Activated T-cell treated with anti-CD3 and anti-CD28 coated beads, Interleukin-2, amount 50 U/mL, for 24 hours (primary cell): ENCODE measurements around the gene SCTR.
A peak's percentile ranks its signal among the peaks of the same experiment; 100 is the strongest.

Experiments used
- DNase-seq: peaks from one replicate; pipeline ENCODE4 v3.0.0-alpha.2; 2020
- H3K27ac Mint-ChIP-seq: 2 replicates; pipeline ENCODE4 v1.8.0; 2020; ENCODE audit warnings: mild to moderate bottlenecking, mixed read lengths
- H3K27me3 Mint-ChIP-seq: 2 replicates; pipeline ENCODE4 v1.8.0; 2020; ENCODE audit warnings: mixed read lengths
- H3K36me3 Mint-ChIP-seq: 2 replicates; pipeline ENCODE4 v1.8.0; 2020; ENCODE audit warnings: low read depth, mixed read lengths
- H3K4me1 Mint-ChIP-seq: 2 replicates; pipeline ENCODE4 v1.8.0; 2020; ENCODE audit warnings: low read depth, mixed read lengths
- H3K4me3 Mint-ChIP-seq: 2 replicates; pipeline ENCODE4 v1.8.0; 2020; ENCODE audit warnings: mild to moderate bottlenecking, moderate library complexity, mixed read lengths
- H3K9me3 Mint-ChIP-seq: 2 replicates; pipeline ENCODE4 v1.8.0; 2020; ENCODE audit warnings: mixed read lengths

SCTR gene

DNA sequence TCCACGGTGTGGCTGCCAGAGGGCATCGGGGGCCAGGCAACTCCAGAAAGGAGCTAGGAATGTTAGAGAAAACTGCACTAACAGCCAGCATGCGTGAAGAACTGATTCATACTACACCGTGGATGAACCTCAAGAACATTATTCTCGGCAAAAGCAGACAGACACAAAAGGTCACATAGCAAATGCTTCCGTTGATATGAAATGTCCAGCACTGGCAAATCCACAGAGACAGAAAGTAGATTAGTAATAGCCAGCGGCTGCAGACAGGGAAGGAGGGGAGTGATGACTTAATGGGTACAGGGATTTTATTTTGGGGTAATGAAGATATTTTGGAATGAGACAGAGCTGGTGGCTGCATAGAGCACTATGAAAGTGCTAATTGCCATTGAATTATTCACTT is 37.4 kb downstream of the SCTR start:
- no peak for DNase-seq
- H3K9me3 Mint-ChIP-seq: no peaks in the 10 kb centered on the region
- no peak overlapping the region for H3K27ac Mint-ChIP-seq
- H3K27me3 Mint-ChIP-seq: peaks cover 7% of the 10 kb centered on the region
- H3K4me3 Mint-ChIP-seq: no peak overlapping the region
- H3K36me3 Mint-ChIP-seq: no peaks in the 10 kb centered on the region
- no peaks in the 10 kb centered on the region for H3K4me1 Mint-ChIP-seq

DNA sequence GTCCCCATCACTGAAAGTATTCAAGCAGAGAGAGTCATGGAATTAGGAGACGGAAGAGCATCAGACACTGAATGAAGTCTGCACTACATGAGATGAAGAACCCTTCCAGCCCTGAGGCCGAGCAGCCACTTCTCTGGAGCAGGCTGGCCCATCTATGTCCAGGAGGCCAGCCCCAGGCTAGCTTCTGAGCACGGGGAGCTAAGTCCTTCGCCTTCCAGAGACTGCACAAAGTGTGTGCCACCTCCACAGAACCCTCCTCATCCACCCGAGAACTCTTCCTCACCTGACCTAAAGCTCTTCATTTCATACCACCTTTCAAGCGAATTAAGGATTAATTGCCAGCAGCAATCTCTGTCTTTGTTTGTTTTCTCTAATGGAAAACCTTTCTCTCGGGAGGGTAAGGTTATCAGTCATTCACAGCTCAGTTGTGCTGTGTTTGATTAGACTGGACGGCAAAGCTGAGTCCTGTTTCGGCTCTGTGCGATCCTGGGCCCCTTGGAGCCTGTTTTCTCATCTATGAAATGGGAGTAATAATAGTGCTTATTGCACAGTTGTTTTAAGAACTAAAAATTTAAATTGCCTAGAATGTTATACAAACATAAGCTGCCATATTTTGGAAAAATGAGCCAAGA is 38.0 kb downstream of the SCTR start:
- Mint-ChIP-seq H3K4me1 (no peaks in the 10 kb centered on the region), H3K36me3 (no peaks in the 10 kb centered on the region), H3K9me3 (no peaks in the 10 kb centered on the region), H3K4me3 (no peak overlapping the region), H3K27ac (no peak overlapping the region), H3K27me3 (peaks cover 7% of the 10 kb centered on the region)
- DNase-seq: no peak

DNA sequence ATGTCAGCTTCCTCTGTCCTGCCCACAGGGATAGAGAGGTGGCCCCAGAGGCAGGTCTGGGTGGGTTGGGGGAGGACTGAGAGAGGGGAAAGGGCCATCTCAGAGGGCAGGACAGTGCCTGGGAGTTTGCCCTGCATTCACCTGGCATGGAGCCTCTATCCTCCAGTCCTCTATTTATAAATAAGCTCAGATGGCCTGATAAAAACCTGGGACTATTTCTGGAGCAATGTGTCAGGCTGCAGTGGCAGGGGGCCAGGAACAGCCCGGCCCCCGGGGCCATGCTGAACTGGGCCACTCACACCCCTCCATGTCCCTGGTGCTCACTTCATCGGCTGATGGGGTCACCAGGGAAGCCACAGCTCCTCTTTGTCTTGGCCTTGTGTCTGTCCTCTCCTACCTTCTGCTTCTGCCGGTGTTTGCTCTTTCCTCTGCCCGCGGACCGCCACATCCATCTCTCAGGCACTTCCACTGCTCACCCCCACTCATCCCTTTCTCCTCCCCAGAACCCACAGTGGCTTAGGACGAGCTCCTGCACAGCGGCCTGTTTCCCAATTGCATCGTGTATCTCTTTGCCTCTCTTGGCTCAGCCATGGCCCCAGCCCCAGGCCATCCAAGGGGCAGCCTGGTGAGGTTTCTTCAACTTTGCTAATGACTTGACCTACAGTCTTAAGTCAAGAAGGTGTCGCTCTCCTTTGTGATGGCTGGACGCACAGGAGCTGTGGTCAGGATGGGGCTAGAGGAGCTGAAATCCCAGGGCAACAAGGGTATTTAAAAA is 38.8 kb downstream of the SCTR start:
- Mint-ChIP-seq H3K4me3 (no peak overlapping the region), H3K27me3 (peaks cover 7% of the 10 kb centered on the region), H3K36me3 (no peaks in the 10 kb centered on the region), H3K9me3 (no peaks in the 10 kb centered on the region), H3K4me1 (no peaks in the 10 kb centered on the region), H3K27ac (no peak overlapping the region)
- no peak for DNase-seq

DNA sequence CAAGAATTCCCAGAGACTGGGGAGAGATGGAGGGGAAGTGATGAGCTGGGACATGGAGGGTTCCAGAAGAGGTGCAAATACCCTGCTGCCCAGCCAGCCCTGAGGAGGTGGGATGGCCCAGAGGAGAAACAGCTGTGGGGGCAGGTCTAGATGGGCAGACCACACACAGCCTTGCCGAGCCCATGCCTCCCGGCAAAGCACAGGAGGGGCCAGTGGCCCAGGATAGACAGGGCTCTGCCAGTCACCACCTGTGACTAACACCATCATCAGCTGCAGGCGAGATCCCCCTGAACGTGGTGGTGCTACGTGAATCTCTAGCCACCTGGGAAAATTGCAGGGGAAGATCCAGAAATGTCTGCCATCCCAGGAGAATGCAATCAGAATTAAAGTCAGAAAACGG is 39.4 kb downstream of the SCTR start:
- Mint-ChIP-seq H3K27me3 (peaks cover 7% of the 10 kb centered on the region), H3K27ac (no peak overlapping the region), H3K9me3 (no peaks in the 10 kb centered on the region), H3K36me3 (no peaks in the 10 kb centered on the region), H3K4me1 (no peaks in the 10 kb centered on the region), H3K4me3 (no peak overlapping the region)
- no peak for DNase-seq

DNA sequence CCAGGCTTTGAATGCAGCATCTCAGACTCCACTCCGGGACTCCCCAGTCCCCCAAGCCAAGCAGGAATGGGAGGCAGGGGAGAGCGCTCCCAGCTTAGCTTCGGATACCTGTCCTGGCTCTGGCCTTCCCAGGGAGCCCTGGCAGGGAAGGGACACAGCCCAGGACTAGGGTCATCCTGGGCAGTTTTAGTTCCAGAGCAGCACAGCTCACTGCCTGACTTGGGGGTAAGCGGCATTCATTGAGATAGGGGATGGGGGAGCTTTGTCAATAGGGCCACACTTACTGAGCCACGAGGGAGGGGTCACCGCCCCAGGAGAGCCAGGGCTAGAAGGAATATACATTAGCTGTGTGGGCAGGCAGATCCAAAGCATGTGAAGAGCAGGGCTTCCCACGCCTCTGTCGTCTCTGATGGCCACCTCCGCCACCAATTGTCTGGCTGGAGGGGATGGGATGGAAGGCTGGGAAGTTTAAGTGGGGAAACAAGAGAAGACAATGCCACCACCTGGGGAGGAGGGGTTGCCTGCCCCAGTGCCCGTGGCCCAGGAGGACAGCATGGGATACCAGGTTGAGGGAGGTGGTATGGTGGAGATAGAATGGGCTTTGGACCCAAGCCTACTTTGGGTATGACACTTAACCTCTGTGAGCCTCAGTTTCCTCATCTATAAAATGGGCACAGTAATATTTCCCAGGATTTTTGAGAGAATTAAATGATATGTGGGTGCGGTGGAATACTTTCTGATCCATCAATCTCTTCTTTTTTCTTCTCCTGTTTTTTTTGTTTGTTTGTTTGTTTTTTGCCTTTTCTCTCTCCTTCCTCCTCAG is 40.2 kb downstream of the SCTR start:
- H3K27ac Mint-ChIP-seq: no peak overlapping the region
- no peaks in the 10 kb centered on the region for H3K36me3 Mint-ChIP-seq
- DNase-seq: no peak
- peaks cover 7% of the 10 kb centered on the region for H3K27me3 Mint-ChIP-seq
- H3K4me3 Mint-ChIP-seq: no peak overlapping the region
- H3K4me1 Mint-ChIP-seq: no peaks in the 10 kb centered on the region
- H3K9me3 Mint-ChIP-seq: no peaks in the 10 kb centered on the region

DNA sequence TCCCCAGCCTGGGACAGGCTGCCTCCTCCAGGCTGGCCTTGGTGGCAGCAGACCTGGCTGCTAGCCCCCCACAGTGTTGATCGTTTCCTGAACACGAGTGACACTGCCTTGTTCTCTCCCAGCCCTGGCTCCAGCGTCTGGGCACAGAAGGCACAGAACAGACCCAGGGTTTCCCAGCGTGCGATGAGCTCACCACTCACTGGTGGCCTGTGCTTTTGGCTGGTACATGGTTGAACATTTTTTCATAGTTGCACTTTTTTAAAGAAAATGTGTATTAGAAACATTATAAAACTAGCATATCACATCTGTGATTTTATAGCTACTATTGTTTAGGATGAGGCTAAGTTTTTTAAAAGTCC is 40.9 kb downstream of the SCTR start:
- Mint-ChIP-seq H3K36me3 (no peaks in the 10 kb centered on the region), H3K27ac (no peak overlapping the region), H3K27me3 (peaks cover 13% of the 10 kb centered on the region), H3K4me3 (no peak overlapping the region), H3K4me1 (no peaks in the 10 kb centered on the region), H3K9me3 (no peaks in the 10 kb centered on the region)
- DNase-seq: peak; percentile 6

DNA sequence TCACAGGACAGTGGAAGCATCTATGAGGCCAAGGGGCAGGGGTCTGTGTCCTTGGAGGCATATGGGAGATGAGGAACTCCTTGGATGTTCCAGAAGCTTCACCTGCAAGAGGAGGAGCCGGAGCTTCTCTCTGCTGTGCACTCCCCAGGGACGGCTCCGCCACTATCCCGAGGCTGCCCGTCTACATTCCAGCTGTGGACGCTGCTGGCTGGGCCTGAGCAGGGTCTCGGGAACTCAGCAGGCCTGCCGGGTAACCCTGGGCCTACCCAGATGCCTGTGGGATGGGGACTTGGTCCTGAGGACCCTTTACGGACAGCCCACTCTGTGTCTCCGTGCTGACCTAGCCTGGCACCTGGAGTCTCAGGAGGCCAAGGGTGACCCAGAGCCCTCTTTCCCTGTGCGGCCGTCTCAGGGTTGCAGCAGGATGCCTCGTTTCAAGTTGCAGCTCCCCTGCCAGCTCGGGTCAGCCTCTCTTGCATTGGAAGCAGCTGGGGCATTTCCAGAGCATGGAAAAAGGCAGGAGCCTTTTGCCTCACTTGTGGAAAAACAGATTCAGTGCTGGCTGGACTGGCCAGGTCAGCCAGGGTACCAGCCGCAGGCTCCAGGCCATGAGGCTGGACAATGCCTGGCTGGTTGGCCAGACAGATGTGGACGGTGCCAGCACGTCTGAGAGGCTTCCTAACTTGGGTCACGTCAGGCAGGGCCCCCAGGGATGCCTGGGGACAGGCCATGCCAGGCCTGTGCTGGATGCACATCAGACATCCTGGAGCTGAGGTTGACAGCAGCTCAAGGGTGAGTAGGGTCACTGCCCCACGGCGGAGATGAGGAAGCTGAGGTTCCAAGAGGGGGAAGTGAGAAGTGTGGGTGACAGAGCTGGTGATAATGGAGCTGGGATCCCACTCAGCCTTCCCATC is 41.5 kb downstream of the SCTR start:
- DNase-seq: peak; percentile 11
- peaks cover 13% of the 10 kb centered on the region for H3K27me3 Mint-ChIP-seq

DNA sequence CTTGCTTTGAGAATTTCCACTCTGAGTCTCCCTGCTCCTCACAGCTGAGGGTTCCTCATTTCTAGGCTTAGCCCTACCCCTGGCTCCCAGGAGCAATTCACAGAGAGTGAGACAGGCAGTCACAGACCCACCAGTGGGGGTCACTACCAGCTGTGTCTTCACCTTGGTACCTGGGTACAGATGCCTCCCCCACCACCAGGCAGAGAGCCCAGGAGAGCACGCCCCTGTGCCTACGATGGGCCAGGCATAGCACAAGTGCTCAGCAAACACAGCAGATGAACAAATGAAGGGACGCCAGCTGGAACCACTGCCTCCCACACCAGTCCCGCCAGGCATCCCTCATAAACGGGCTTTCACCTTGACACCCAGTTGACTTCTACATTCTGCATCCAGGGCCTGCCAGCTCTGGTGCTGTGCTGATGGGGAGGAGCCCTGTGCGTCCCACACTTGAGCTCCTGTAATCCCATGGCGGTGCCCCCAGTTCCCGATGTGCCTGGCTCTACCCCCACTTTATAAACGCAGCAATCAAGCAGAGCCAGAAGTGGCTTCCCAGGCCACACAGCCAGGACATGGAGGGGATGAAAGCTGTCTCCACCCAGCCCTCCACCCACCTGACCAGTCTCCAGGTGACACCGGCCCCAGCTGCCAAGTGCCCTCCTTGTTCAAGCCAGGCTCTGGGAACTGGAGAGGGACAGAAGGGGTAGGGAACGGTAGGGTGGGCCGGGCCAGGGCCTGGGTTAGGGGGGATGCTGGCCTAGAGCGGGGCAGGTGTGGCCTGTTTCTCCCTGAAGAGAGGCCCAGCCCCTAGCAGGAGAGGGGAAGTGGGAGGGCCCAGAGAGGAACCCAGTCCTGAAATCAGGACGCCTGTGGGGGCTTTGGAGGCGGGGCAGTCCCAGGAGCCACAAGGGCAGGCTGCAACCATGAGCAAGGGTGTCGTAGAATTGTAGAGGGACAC is 42.5 kb downstream of the SCTR start:
- Mint-ChIP-seq H3K27me3 (peaks cover 19% of the 10 kb centered on the region), H3K36me3 (no peaks in the 10 kb centered on the region), H3K4me1 (no peaks in the 10 kb centered on the region), H3K27ac (no peak overlapping the region), H3K4me3 (no peak overlapping the region), H3K9me3 (no peaks in the 10 kb centered on the region)
- DNase-seq: no peak

More for the DNA sequence above, 41.5 kb downstream of the SCTR start:
- H3K36me3 Mint-ChIP-seq: no peaks in the 10 kb centered on the region
- no peaks in the 10 kb centered on the region for H3K4me1 Mint-ChIP-seq
- H3K9me3 Mint-ChIP-seq: no peaks in the 10 kb centered on the region
- no peak overlapping the region for H3K4me3 Mint-ChIP-seq
- H3K27ac Mint-ChIP-seq: no peak overlapping the region

DNA sequence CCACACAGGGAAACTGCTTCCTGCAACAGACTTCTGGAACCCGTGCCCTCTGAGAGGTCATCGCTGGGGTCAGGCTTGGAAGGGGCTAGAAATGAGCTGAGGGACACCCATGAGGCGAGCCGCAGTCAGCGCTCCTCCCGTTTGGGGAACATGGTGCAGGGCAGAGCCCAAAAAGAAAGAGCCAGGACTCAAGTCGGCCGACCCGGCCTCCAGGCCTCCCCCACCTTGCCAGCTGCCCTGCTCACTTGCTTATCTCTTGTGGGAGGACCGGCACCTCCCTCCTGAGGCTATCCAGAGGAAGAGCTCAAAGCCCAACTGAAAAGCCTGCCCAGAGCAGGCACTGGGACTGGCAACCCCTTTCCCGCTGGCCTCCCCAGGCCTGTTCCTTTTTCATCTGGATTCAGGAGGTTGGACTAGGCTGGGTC is 43.6 kb downstream of the SCTR start:
- H3K27ac Mint-ChIP-seq: no peak overlapping the region
- H3K9me3 Mint-ChIP-seq: no peaks in the 10 kb centered on the region
- DNase-seq: no peak
- no peaks in the 10 kb centered on the region for H3K36me3 Mint-ChIP-seq
- H3K4me3 Mint-ChIP-seq: no peak overlapping the region
- H3K27me3 Mint-ChIP-seq: peaks cover 27% of the 10 kb centered on the region
- H3K4me1 Mint-ChIP-seq: no peaks in the 10 kb centered on the region

DNA sequence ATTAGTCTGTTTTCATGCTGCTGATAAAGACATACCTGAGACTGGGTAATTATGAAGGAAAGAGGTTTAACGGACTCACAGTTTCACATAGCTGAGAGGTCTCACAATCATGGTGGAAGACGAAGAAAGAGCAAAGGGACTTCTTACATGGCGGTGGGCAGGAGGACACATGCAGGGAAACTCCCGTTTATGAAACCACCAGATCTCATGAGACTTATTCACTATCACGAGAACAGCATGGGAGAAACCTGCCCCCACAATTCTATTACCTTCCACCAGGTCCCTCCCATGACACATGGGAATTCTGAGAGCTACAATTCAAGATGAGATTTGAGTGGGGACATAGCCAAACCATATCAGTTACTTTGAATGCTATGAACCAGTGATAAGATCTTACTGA is 44.1 kb downstream of the SCTR start:
- Mint-ChIP-seq H3K27me3 (peaks cover 27% of the 10 kb centered on the region), H3K4me1 (no peaks in the 10 kb centered on the region), H3K36me3 (no peaks in the 10 kb centered on the region), H3K27ac (no peak overlapping the region), H3K4me3 (no peak overlapping the region), H3K9me3 (no peaks in the 10 kb centered on the region)
- DNase-seq: no peak

DNA sequence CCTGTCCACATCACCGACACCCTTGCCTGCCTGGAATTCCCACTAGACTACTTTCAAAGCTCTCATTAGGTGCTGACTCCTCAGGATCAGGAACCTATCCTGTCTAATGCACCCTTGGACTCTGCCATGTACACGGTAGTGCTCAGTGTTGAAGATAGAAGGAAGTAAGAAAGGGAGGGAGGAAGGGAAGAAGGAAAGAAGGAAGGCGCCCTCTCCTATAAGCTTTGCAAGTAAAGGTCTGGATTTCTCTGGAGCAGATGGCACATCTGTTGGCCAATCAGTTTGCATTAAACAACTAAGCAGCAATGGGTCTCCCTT is 45.3 kb downstream of the SCTR start:
- DNase-seq: no peak
- H3K27ac Mint-ChIP-seq: no peak overlapping the region
- peaks cover 24% of the 10 kb centered on the region for H3K27me3 Mint-ChIP-seq
- H3K36me3 Mint-ChIP-seq: no peaks in the 10 kb centered on the region
- no peak overlapping the region for H3K4me3 Mint-ChIP-seq
- no peaks in the 10 kb centered on the region for H3K4me1 Mint-ChIP-seq
- H3K9me3 Mint-ChIP-seq: no peaks in the 10 kb centered on the region

DNA sequence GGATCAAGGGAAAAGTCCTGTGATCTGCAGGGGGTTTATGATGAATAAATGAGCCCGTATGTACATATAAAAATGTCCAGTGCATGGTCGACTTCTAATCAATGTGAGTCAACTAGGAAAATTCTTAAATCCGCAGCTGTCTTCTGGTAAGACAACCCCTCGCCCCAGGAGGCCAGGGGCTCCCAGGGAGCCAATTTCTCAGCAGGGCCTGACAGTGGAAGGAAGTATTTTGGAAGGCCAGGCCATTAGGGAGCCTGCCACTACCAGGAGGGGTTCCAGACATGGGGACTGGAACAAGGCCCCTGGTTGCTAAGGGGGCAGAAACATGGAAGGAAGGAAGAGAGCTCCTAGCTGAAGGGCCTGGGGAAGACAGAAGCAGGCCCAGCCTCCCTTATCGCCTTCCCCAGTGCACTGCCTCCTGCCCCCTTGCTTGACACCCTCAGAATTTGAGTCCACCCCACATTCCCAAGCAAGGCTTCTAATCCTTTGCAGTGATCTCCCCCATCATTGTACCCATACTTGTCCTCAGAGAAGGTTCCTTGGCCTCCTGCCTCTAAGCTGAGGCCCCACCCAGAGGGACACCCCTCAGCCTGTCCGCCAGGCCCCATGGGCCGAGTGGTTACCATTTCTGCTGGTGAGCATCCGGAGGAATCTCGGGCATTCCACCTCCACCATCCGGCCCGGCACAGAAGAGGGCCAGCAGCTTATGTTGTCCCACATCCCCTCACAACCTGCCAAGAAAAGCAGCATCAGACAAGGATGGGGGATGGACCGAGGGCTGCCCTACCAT is 45.9 kb downstream of the SCTR start:
- H3K27me3 Mint-ChIP-seq: peaks cover 22% of the 10 kb centered on the region
- no peaks in the 10 kb centered on the region for H3K9me3 Mint-ChIP-seq
- no peak overlapping the region for H3K4me3 Mint-ChIP-seq
- H3K36me3 Mint-ChIP-seq: no peaks in the 10 kb centered on the region
- DNase-seq: peak; percentile 2
- no peaks in the 10 kb centered on the region for H3K4me1 Mint-ChIP-seq
- no peak overlapping the region for H3K27ac Mint-ChIP-seq

DNA sequence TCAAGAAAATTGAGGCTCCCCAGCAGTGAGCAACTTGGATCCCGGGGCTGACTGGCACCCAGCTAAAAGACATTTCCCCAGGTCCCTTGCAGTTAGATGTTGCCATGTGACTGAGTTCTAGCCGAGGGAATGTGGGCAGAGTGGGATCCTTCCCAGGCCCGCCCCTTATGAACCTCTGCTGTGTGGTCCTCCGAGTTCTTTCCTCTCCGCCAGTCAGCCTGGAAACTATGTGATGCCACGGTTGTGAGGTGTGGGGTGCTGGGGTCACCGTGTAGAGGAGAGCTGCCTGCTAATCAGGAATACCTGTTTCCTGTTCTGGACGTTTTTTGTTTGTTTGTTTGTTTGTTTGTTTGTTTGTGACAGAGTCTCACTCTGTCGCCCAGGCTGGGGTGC is 47.2 kb downstream of the SCTR start:
- Mint-ChIP-seq H3K36me3 (no peaks in the 10 kb centered on the region), H3K27me3 (peaks cover 22% of the 10 kb centered on the region), H3K4me3 (no peak overlapping the region), H3K4me1 (no peaks in the 10 kb centered on the region), H3K27ac (no peak overlapping the region), H3K9me3 (no peaks in the 10 kb centered on the region)
- DNase-seq: no peak
